Brain microvascular endothelial cell (primary cell): ENCODE data around the gene AGAP2.

Experiments
- DNase-seq: peaks from one replicate; pipeline ENCODE4 v3.0.0-alpha.2; 2020
- H3K27ac ChIP-seq: fragments of 250-450 bp; sonication (Bioruptor Pico); 2 replicates; pipeline ENCODE4 v1.5.1; 2020; ENCODE audit warnings: mild to moderate bottlenecking, moderate library complexity
- H3K27me3 ChIP-seq: fragments of 250-450 bp; sonication (Bioruptor Pico); replicated peaks from 2 replicates; pipeline ENCODE4 v1.5.1; 2020; ENCODE audit warnings: mild to moderate bottlenecking
- H3K36me3 ChIP-seq: fragments of 250-450 bp; sonication (Bioruptor Pico); replicated peaks from 2 replicates; pipeline ENCODE4 v1.5.1; 2020; ENCODE audit warnings: mild to moderate bottlenecking
- H3K4me3 ChIP-seq: 2 replicates; pipeline ENCODE4 v1.5.1; 2011; ENCODE audit warnings: low read depth, mild to moderate bottlenecking, control low read depth, low read length, moderate library complexity
- CTCF ChIP-seq: IDR thresholded peaks from 2 replicates; pipeline ENCODE4 v1.5.1; 2011; ENCODE audit warnings: low read depth, mild to moderate bottlenecking, moderate library complexity, low read length, control low read depth, inconsistent platforms; ENCODE audit errors: missing control alignments
- in situ Hi-C: cut with HindIII; loops from 2 replicates; pipeline ENCODE4 v1.10.0; 2017; ENCODE audit warnings: low sequenced_read_pairs, low pct_ligation_motif_present

Gene AGAP2

GRCh38 chr12:57731411-57732080, 7.0 kb downstream of the AGAP2 start:
- Histone ChIP-seq H3K27ac (no peak overlapping the region), H3K27me3 (peaks cover 10% of the 10 kb centered on the region), H3K4me3 (no peak overlapping the region), H3K36me3 (no peaks in the 10 kb centered on the region)
- in situ Hi-C loops = no loop called here
- no peak for DNase-seq
- TF ChIP-seq CTCF = no peak

GRCh38 chr12:57730336-57731067, 8.0 kb downstream of the AGAP2 start:
- in situ Hi-C loops = no loop called here
- no peak for TF ChIP-seq CTCF
- H3K27ac ChIP-seq = no peak overlapping the region
- no peaks in the 10 kb centered on the region for H3K36me3 ChIP-seq
- peaks cover 1% of the 10 kb centered on the region for H3K27me3 ChIP-seq
- H3K4me3 ChIP-seq = no peak overlapping the region
- no peak for DNase-seq

GRCh38 chr12:57729321-57729844, 9.2 kb downstream of the AGAP2 start:
- in situ Hi-C loops = no loop called here
- no peak for TF ChIP-seq CTCF
- H3K27ac ChIP-seq = no peak overlapping the region
- H3K27me3 ChIP-seq = no peaks in the 10 kb centered on the region
- no peak for DNase-seq
- no peak overlapping the region for H3K4me3 ChIP-seq
- no peaks in the 10 kb centered on the region for H3K36me3 ChIP-seq

- Histone ChIP-seq H3K36me3 (no peaks in the 10 kb centered on the region), H3K4me3 (no peak overlapping the region), H3K27ac (no peak overlapping the region), H3K27me3 (no peaks in the 10 kb centered on the region)
- no peak for TF ChIP-seq CTCF
- in situ Hi-C loops = no loop called here
- no peak for DNase-seq
These were observed 10.7 kb downstream of the AGAP2 start for GRCh38 chr12:57727758-57728395.

- no peaks in the 10 kb centered on the region for H3K36me3 ChIP-seq
- TF ChIP-seq CTCF = peak; percentile 50
- in situ Hi-C loops = no loop called here
These were observed 11.4 kb downstream of the AGAP2 start for GRCh38 chr12:57726884-57727757.

More at GRCh38 chr12:57726884-57727757, 11.4 kb downstream of the AGAP2 start:
- H3K27me3 ChIP-seq = no peaks in the 10 kb centered on the region
- peak overlapping the region; percentile 84 for H3K4me3 ChIP-seq
- no peak for DNase-seq
- H3K27ac ChIP-seq = no peak overlapping the region
